Keratinocyte (primary cell): ENCODE data around the gene AXIN1.

Source experiments
- CTCF ChIP-seq, 3 experiments: IDR thresholded peaks in 1 of 3; conservative IDR thresholded peaks in 1 of 3; optimal IDR thresholded peaks in 1 of 3; 2 replicates in 2 of 3; 3 replicates in 1 of 3; pipeline versions ENCODE3 to v1.5.1; 2011; ENCODE audit warnings: low read length in 3 of 3, mild to moderate bottlenecking in 3 of 3, moderate library complexity in 2 of 3, control low read depth in 1 of 3, inconsistent platforms in 1 of 3; ENCODE audit not compliant: insufficient read depth in 2 of 3; ENCODE audit errors: extremely low read depth in 1 of 3
- EZH2 ChIP-seq: IDR thresholded peaks from one replicate; pipeline ENCODE4 v1.6.1; 2012; ENCODE audit warnings: inconsistent platforms, mild to moderate bottlenecking, low read length, moderate library complexity

DNA sequence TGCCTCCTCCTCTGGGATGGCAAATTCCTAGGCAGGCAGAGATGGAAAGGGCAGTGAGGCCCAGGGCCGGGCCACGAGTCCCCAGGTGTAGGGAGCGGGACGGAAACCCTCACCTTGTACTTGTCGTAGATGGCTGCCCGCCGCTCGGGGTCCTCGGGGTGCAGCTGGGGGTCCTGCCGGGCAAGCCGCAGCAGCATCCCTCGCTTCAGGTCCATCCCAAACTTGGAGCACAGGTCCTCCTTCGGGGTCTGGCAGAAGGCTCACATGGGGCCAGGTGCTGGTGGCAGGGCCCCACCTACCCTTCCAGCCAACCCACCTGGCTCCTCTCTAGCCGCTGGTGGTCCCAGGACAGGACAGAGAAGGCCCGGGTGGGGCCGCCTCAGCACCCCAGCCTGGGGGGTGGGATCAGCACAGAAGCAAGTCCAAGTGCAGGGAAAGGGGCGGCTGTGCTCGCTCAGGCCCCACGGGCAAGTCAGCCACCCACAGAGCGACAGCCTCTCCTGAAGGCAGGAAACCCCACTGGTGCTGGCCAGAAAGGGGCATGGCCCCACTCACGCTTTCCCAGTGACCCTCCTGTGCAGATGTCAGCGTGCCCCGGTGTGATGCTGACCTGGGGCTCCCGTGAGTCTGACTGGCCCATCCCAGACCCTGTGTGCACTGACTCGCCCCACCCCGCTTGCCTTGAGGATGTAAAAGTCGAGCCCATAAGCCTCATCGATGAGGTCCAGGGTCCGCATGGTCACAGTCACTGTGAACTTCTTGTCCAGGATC, 16.1 kb upstream of the AXIN1 start:
- TF ChIP-seq CTCF (optimal IDR thresholded peaks at IDR 0.05 in 1 of 3, IDR thresholded peaks at IDR 0.05 in 1 of 3, conservative IDR thresholded peaks at IDR 0.05 in 1 of 3; ENCODE audit: extremely low read depth in 1 of 3, insufficient read depth in 2 of 3, low read length in 3 of 3) (no peak), EZH2 (no peak)
